ENCODE results near the gene ZNF605. TPM values are rescaled to one million over a fixed set of nuclear protein-coding genes. Genes with fewer than 3 reads are reported as not detected.

ZNF605 gene
- total RNA-seq, 1 experiment from 2014 or later: 19.3 TPM

DNA sequence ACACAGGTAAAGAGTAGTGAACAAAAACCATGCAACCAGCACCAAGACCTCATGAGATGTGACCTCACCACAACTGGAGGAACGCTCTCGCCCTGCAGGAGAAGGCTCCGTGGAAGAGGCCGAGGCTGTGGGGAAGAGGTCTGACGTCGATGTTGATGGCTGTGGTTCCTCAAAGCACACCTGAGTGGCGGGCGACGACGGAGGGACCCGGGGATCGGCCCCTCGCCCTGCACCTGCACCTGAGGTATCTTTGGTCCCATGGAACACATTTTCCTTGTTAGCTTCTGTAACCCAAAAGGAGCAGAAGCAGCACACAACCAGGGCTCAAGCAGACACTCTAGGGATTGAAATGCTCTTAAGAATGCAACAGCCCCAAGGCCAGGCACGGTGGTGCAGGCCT is 86.6 kb downstream of the ZNF605 start:
- H2BK5ac ChIP-seq (ENCODE audit: insufficient read length, low read length): no peak overlapping the region
- H3K4me2 ChIP-seq (ENCODE audit: insufficient read depth, insufficient read length, low read length): no peak overlapping the region
- no peak overlapping the region for H3K9ac ChIP-seq (ENCODE audit: extremely low read depth, insufficient read length, low read length)
- no peak overlapping the region for H2BK12ac ChIP-seq (ENCODE audit: insufficient read length, low read depth, low read length)
- no peak overlapping the region for H3K23ac ChIP-seq (ENCODE audit: insufficient read length, low read depth, low read length)
- H2BK15ac ChIP-seq (ENCODE audit: low read depth, low read length): no peak overlapping the region
- H3K27me3 ChIP-seq (ENCODE audit: insufficient read depth, low read length): no peaks in the 10 kb centered on the region
- TF ChIP-seq, protein P1, sequence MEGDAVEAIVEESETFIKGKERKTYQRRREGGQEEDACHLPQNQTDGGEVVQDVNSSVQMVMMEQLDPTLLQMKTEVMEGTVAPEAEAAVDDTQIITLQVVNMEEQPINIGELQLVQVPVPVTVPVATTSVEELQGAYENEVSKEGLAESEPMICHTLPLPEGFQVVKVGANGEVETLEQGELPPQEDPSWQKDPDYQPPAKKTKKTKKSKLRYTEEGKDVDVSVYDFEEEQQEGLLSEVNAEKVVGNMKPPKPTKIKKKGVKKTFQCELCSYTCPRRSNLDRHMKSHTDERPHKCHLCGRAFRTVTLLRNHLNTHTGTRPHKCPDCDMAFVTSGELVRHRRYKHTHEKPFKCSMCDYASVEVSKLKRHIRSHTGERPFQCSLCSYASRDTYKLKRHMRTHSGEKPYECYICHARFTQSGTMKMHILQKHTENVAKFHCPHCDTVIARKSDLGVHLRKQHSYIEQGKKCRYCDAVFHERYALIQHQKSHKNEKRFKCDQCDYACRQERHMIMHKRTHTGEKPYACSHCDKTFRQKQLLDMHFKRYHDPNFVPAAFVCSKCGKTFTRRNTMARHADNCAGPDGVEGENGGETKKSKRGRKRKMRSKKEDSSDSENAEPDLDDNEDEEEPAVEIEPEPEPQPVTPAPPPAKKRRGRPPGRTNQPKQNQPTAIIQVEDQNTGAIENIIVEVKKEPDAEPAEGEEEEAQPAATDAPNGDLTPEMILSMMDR (conservative IDR thresholded peaks at IDR 0.05): no peak
- H3K9me3 Mint-ChIP-seq: no peaks in the 10 kb centered on the region
- no peak overlapping the region for H3K4ac ChIP-seq (ENCODE audit: low read depth, low read length)
- no peak overlapping the region for H3T11ph ChIP-seq (ENCODE audit: low read length)
- no peaks in the 10 kb centered on the region for H3K79me2 ChIP-seq (ENCODE audit: insufficient read depth, low read length)
- H3K4me1 ChIP-seq (ENCODE audit: insufficient read depth, low read length): no peaks in the 10 kb centered on the region
- no peak overlapping the region for H2BK20ac ChIP-seq (ENCODE audit: low read depth, low read length, poor library complexity, severe bottlenecking)
- H3K36me3 Mint-ChIP-seq (ENCODE audit: insufficient read depth in 1 of 3, low read depth in 3 of 3): peaks cover 23 to 68% (median 45%) of the 10 kb centered on the region in 3 experiments
- no peaks in the 10 kb centered on the region for H3K27me3 Mint-ChIP-seq (ENCODE audit: low read depth)
- H3K18ac ChIP-seq (ENCODE audit: insufficient read length, low read depth, low read length): no peak overlapping the region
- H3K4me1 Mint-ChIP-seq: no peaks in the 10 kb centered on the region
- no peak overlapping the region for H2AFZ ChIP-seq (ENCODE audit: low read length)
- DNase-seq: no peak
- no peak overlapping the region for H4K91ac ChIP-seq (ENCODE audit: insufficient read length, low read depth, low read length)
- no peak overlapping the region for H3K56ac ChIP-seq (ENCODE audit: insufficient read length, low read depth, low read length)
- H3K23me2 ChIP-seq (ENCODE audit: insufficient read length, low read depth, low read length, poor library complexity, severe bottlenecking): no peaks in the 10 kb centered on the region
- H2BK120ac ChIP-seq (ENCODE audit: low read depth, low read length, poor library complexity, severe bottlenecking): no peak overlapping the region
- no peak overlapping the region for H3K4me3 Mint-ChIP-seq
- H3K9me3 ChIP-seq (ENCODE audit: control insufficient read depth, low read depth, low read length): no peaks in the 10 kb centered on the region
- H4K20me1 ChIP-seq (ENCODE audit: control insufficient read depth, insufficient read depth, insufficient read length): peaks cover 2% of the 10 kb centered on the region
- H3K79me1 ChIP-seq (ENCODE audit: insufficient read depth, low read depth, low read length, poor library complexity, severe bottlenecking): no peaks in the 10 kb centered on the region
- H3K27ac ChIP-seq (ENCODE audit: insufficient read length, low read depth, low read length): no peak overlapping the region
- H3K27ac Mint-ChIP-seq: no peak overlapping the region
- no peak overlapping the region for H4K8ac ChIP-seq (replicated peaks; ENCODE audit: insufficient read length, low read depth, low read length)
- no peak overlapping the region for H3K14ac ChIP-seq (ENCODE audit: insufficient read depth, low read length)
- WGBS (ENCODE audit: extremely low coverage, insufficient read length, low lambda C conversion rate): no CpG with 5 or more reads among the region's 14 CpGs
- no peak overlapping the region for H2AK5ac ChIP-seq (ENCODE audit: insufficient read length, low read length)
- no peak overlapping the region for H4K5ac ChIP-seq (ENCODE audit: insufficient read length, low read depth, low read length)

Other genes starting within 250 kb of the ZNF605 start
- 112 and 118 TPM in 2 replicates for gene PGAM5, start 245.5 kb downstream of the ZNF605 start, total RNA-seq (2021)
- gene ANKLE2, start 194.5 kb downstream of the ZNF605 start, total RNA-seq (2021): 73.9 and 80.3 TPM in 2 replicates
- gene GOLGA3, start 127.4 kb downstream of the ZNF605 start, total RNA-seq (2021): 34.9 and 40.1 TPM in 2 replicates
- gene CHFR, start 68.7 kb downstream of the ZNF605 start, total RNA-seq (2021): 51.9 and 53.3 TPM in 2 replicates
- gene ZNF26, start 30.1 kb upstream of the ZNF605 start, total RNA-seq (2021): 13.2 and 16.9 TPM in 2 replicates
- gene ZNF84, start 81.2 kb upstream of the ZNF605 start, total RNA-seq (2021): 42.1 and 45.1 TPM in 2 replicates
- gene ZNF140, start 124.6 kb upstream of the ZNF605 start, total RNA-seq (2021): 19.2 and 21.7 TPM in 2 replicates
- gene ZNF891, start 174.0 kb upstream of the ZNF605 start, total RNA-seq (2021): 1.7 and 2.1 TPM in 2 replicates
- 15.3 and 17.3 TPM in 2 replicates for gene ZNF10, start 174.3 kb upstream of the ZNF605 start, total RNA-seq (2021)
- gene ZNF268, start 225.2 kb upstream of the ZNF605 start, total RNA-seq (2021): 37.6 and 38.2 TPM in 2 replicates